Measurements from ENCODE around the gene ETDA.
"Not testable (repeated sequence)": the region's sequence is repeated elsewhere in the genome, so short reads cannot be mapped to it uniquely, and the experiment has no call there.

DNA sequence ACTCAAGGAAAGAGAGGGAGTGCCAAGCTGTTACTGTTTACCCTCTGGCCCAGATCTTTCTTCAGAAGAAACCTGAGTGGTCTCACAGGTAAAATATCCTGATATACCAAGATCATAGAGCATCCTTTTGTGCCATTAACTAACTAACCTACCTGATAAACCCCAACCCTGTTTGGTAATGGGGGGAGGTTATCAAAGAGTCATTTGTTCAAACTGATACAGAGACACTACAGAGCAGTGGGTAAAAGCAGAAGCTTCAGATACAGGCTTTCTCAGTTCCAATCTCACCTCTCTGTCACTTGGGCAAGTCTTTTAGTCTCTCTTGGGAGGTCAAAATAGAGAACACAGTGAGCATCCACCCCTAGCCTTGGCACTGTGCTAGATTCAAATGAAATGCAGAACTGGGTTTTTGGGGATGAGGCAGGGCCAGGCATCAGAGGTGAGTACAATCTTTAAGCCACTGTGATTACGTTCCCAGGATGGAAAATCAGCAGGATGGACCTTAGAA lies at the start of gene ETDA:
- TF ChIP-seq, protein P1, sequence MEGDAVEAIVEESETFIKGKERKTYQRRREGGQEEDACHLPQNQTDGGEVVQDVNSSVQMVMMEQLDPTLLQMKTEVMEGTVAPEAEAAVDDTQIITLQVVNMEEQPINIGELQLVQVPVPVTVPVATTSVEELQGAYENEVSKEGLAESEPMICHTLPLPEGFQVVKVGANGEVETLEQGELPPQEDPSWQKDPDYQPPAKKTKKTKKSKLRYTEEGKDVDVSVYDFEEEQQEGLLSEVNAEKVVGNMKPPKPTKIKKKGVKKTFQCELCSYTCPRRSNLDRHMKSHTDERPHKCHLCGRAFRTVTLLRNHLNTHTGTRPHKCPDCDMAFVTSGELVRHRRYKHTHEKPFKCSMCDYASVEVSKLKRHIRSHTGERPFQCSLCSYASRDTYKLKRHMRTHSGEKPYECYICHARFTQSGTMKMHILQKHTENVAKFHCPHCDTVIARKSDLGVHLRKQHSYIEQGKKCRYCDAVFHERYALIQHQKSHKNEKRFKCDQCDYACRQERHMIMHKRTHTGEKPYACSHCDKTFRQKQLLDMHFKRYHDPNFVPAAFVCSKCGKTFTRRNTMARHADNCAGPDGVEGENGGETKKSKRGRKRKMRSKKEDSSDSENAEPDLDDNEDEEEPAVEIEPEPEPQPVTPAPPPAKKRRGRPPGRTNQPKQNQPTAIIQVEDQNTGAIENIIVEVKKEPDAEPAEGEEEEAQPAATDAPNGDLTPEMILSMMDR (IDR thresholded peaks at IDR 0.05; ENCODE audit: low read depth, low read length, poor library complexity, severe bottlenecking): not testable (repeated sequence)
- TF ChIP-seq EZH2phosphoT487 (IDR thresholded peaks at IDR 0.05; ENCODE audit: borderline replicate concordance, low read length): not testable (repeated sequence)
